Upper lobe of left lung (tissue), 6 donors: Measurements from ENCODE around the gene LCN12. TPM values are rescaled to one million over a fixed set of nuclear protein-coding genes. Genes with fewer than 3 reads are reported as not detected.

ENCODE experiments used
- ATAC-seq, 2 donors: fragments of 200-7000 bp; cut with Tn5 transposase; one replicate each; pipeline ENCODE4 v1.9.1; 2022; ENCODE audit warnings: mild to moderate bottlenecking in 2 of 2, moderate library complexity in 2 of 2; ENCODE audit not compliant: low FRiP score in 2 of 2
- DNase-seq, 2 donors: peaks; one replicate each; pipeline ENCODE4 v3.0.0-alpha.2; 2019 to 2020
- H3K27ac ChIP-seq, 4 donors: fragments of 200-600 bp; sonication (generic); one replicate each; pipeline ENCODE4 v1.5.1; 2016 to 2019
- H3K27me3 ChIP-seq, 4 donors: fragments of 200-600 bp; sonication (generic); one replicate each; pipeline ENCODE4 v1.5.1; 2017 to 2019
- H3K36me3 ChIP-seq, 4 donors: fragments of 200-600 bp; sonication (generic); one replicate each; pipeline ENCODE4 v1.5.1; 2016 to 2019
- H3K4me1 ChIP-seq, 4 donors: fragments of 200-600 bp; sonication (generic); one replicate each; pipeline ENCODE4 v1.5.1; 2018 to 2019
- H3K4me3 ChIP-seq, 4 donors: fragments of 200-600 bp; sonication (generic); one replicate each; pipeline ENCODE4 v1.5.1; 2017 to 2019; ENCODE audit warnings: mild to moderate bottlenecking in 2 of 4, moderate library complexity in 1 of 4
- H3K9me3 ChIP-seq, 4 donors: fragments of 200-600 bp; sonication (generic); one replicate each; pipeline ENCODE4 v1.5.1; 2018 to 2019
- CTCF ChIP-seq, 6 experiments: fragments of 450-650 bp in 4 of 6; fragments of 200-600 bp in 2 of 6; sonication (generic) in 2 of 6; IDR thresholded peaks; one replicate each; pipeline ENCODE4 v1.5.1; 2016 to 2019; ENCODE audit warnings: antibody characterized with exemption in 6 of 6
- EP300 ChIP-seq, 4 donors: sonication (generic); formaldehyde crosslinking; IDR thresholded peaks; one replicate each; pipeline ENCODE4 v1.5.1; 2017; ENCODE audit warnings: antibody characterized with exemption in 4 of 4, control low read depth in 2 of 4
- POLR2A ChIP-seq, 4 donors: fragments of 450-650 bp; IDR thresholded peaks; one replicate each; pipeline ENCODE4 v1.5.1; 2016 to 2017; ENCODE audit warnings: antibody characterized with exemption in 4 of 4, mild to moderate bottlenecking in 2 of 4
- POLR2AphosphoS5 ChIP-seq, 2 donors: sonication (generic); formaldehyde crosslinking; IDR thresholded peaks; one replicate each; pipeline ENCODE4 v1.5.1; 2017; ENCODE audit warnings: antibody characterized with exemption in 2 of 2
- WGBS, 2 donors: methylation state at CpG; one replicate each; pipeline ENCODE4 v1.1.5; 2017 to 2018; 5-methylcytosine and 5-hydroxymethylcytosine counted together
- total RNA-seq, 6 donors: library from RNA; depleted of rRNA in 4 of 6; stranded (reverse); fragments of >200 nt in 4 of 6; gene quantifications; one replicate each; pipeline versions ENCODE4 v1.1.0 to v1.2.1, GENCODE V29; 2016 to 2021
- donor health status: DM: no; HTN: no; CAD: no; lungs with moderate emphysema.
- donor health status: DM: no; HTN: yes; CAD: no; lungs with severe emphysema.

Gene LCN12
- total RNA-seq, 6 donors from 2014 or later, result 0.89 to 5.2 (median 2.3) TPM; not detected in 1

DNA sequence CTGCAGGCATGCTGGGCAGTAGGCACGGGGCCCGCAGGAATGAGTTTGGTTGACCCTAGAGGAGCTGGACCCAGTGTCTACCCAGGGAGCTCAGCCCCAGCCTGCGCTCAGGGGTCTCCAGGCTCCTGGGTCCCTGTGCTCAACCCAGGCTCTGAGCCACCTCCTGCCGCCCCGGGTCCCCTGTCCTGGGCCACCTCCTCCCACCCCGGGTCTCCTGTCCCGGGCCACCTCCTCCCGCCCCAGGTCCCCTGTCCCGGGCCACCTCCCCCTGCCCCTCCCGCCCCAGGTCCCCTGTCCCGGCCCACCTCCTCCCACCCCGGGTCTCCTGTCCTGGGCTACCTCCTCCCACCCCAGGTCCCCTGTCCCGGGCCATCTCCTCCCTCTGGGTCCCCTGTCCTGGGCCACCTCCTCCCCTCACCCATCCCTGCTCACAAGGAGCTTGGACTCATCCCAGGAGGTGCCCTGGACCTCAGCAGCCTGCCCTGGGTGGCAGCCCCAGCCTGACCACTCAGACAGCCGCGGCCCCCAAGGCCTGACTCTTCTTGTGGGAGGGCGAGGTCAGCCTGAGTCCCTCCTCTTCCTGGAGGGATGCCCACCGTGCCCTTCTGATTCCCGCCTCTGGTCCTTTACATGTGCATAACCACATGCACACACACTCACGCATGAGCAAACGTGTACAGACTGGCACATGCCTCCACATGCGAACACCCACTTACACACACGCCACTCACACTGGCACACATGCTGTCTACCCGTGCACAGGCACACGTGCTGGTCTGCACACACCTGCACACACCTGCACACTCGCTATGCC, 2.4 kb downstream of the LCN12 start:
- no peak for TF ChIP-seq EP300 (IDR thresholded peaks at IDR 0.05)
- no peak for TF ChIP-seq CTCF (IDR thresholded peaks at IDR 0.05)
- TF ChIP-seq POLR2A (IDR thresholded peaks at IDR 0.05), result no peak
- no peaks in the 10 kb centered on the region for H3K27me3 ChIP-seq
- no peaks in the 10 kb centered on the region for H3K9me3 ChIP-seq
- H3K4me3 ChIP-seq, result no peak overlapping the region
- no peaks in the 10 kb centered on the region for H3K36me3 ChIP-seq
- peak in 1 of 2 donors; percentile 58 for DNase-seq
- peaks cover 7 to 18% (median 11%) of the 10 kb centered on the region in 4 donors for H3K4me1 ChIP-seq
- WGBS, 2 donors, result 91 to 93% methylated on average over 16 to 21 of the region's 25 CpGs
- no peak for ATAC-seq
- no peak overlapping the region for H3K27ac ChIP-seq

DNA sequence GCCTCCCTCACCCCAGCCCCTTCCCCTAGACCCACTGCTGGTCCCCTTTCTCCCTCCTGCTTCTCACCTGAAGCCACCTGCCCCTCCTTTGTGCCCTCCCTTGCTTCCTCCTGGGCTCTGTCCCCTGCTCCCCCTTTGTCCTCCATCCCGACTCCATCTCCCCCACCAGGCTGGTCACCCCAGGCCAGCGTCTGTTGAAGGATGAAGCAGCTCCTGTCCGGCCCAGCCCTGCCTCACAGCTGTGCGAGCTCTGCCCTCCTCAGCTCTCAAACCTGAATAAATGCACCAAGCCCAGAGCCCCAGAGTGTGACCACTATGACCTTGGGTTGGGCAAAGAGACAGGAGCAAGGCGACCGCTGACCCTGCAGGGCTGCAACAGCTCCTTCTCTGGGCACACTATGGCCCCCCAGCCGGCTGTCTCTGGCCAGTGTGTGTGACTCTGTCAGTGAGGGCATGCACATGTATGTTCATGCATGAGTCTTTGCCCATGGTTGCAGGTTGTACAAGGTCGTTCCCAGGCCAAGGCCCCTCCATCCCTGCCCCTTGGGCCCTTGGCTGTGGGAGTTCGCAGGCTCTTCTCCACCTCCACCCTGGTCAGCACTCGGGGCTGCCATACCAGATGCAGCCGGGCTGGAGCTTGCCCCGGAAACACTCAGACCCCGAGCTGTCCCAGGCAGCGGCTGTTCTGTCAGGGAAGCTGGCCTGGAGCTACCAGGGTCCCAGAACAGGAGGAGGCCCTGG, 3.3 kb downstream of the LCN12 start:
- H3K9me3 ChIP-seq, result no peaks in the 10 kb centered on the region
- no peaks in the 10 kb centered on the region for H3K36me3 ChIP-seq
- no peak overlapping the region for H3K4me3 ChIP-seq
- ATAC-seq, result no peak
- TF ChIP-seq POLR2A (IDR thresholded peaks at IDR 0.05), result no peak
- no peak for TF ChIP-seq POLR2AphosphoS5 (IDR thresholded peaks at IDR 0.05)
- TF ChIP-seq EP300 (IDR thresholded peaks at IDR 0.05), result no peak
- no peak for TF ChIP-seq CTCF (IDR thresholded peaks at IDR 0.05)
- peak in 1 of 2 donors; percentile 57 for DNase-seq
- H3K27me3 ChIP-seq, result no peaks in the 10 kb centered on the region
- H3K27ac ChIP-seq, result no peak overlapping the region
- H3K4me1 ChIP-seq, result peaks cover 4 to 16% (median 7%) of the 10 kb centered on the region in 4 donors
- 90% methylated on average over 4 to 14 of the region's 14 CpGs for WGBS, 2 donors

- no peaks in the 10 kb centered on the region for H3K36me3 ChIP-seq
- H3K27me3 ChIP-seq, result no peaks in the 10 kb centered on the region
- H3K4me1 ChIP-seq, result peaks cover 0 to 10% (median 2%) of the 10 kb centered on the region in 4 donors
- WGBS, 2 donors, result 96% methylated on average over 3 to 6 of the region's 9 CpGs
- TF ChIP-seq POLR2AphosphoS5 (IDR thresholded peaks at IDR 0.05), result no peak
- no peak for TF ChIP-seq EP300 (IDR thresholded peaks at IDR 0.05)
- TF ChIP-seq CTCF (IDR thresholded peaks at IDR 0.05), result no peak
- no peak for TF ChIP-seq POLR2A (IDR thresholded peaks at IDR 0.05)
- no peak for ATAC-seq
- H3K4me3 ChIP-seq, result no peak overlapping the region
- H3K9me3 ChIP-seq, result no peaks in the 10 kb centered on the region
- H3K27ac ChIP-seq, result no peak overlapping the region
- DNase-seq, result no peak
Observed at GRCh38 chr9:136955943-136956335, 3.9 kb downstream of the LCN12 start.

DNA sequence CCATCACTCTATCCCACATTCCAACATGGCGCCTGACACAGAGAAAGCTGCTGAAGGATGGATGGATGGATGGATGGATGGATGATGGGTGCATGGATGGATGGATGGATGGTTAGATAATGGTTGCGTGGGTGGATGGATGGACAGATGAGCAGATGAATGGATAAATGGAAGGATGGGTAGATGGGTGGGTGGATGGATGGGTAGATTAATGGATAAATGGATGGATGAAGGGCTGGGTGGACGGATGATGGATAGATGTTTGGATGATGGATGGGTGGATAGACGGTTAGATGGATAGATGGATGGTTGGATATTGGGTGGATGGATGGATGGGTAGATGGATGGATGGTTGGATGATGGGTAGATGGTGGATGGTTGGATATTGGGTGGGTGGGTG, 4.5 kb downstream of the LCN12 start:
- ATAC-seq, result no peak
- no peaks in the 10 kb centered on the region for H3K36me3 ChIP-seq
- no peak for DNase-seq
- H3K9me3 ChIP-seq, result no peaks in the 10 kb centered on the region
- 93 to 95% methylated on average over 4 of the region's 4 CpGs for WGBS, 2 donors
- no peak overlapping the region for H3K27ac ChIP-seq
- TF ChIP-seq EP300 (IDR thresholded peaks at IDR 0.05) (no peak), POLR2A (IDR thresholded peaks at IDR 0.05) (no peak), POLR2AphosphoS5 (IDR thresholded peaks at IDR 0.05) (no peak)
- no peaks in the 10 kb centered on the region for H3K27me3 ChIP-seq
- peaks cover 0 to 10% (median 5%) of the 10 kb centered on the region in 4 donors for H3K4me1 ChIP-seq
- no peak overlapping the region for H3K4me3 ChIP-seq

DNA sequence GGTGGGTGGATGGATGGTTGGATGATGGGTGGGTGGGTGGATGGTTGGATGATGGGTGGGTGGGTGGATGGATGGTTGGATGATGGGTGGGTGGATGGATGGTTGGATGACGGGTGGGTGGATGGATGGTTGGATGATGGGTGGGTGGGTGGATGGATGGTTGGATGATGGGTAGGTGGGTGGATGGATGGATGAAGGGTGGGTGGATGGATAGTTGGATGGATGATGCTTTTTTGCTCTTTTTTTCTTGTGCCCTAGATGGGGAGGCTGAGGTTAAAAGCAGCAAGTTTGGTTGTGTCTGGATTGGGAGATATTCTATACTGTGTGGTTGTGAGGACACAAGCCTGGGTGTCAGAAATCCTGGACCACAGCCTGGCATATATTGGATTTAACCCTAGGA, 5.4 kb downstream of the LCN12 start:
- ATAC-seq (no peak), DNase-seq (no peak)
- H3K4me3 ChIP-seq, result no peak overlapping the region
- H3K27me3 ChIP-seq, result no peaks in the 10 kb centered on the region
- 71 to 93% methylated on average over 1 of the region's 1 CpG for WGBS, 2 donors
- TF ChIP-seq POLR2AphosphoS5 (IDR thresholded peaks at IDR 0.05) (no peak), EP300 (IDR thresholded peaks at IDR 0.05) (no peak), CTCF (IDR thresholded peaks at IDR 0.05) (no peak), POLR2A (IDR thresholded peaks at IDR 0.05) (no peak)
- H3K36me3 ChIP-seq, result no peaks in the 10 kb centered on the region
- no peaks in the 10 kb centered on the region for H3K9me3 ChIP-seq
- H3K27ac ChIP-seq, result no peak overlapping the region
- peaks cover 0 to 10% (median 5%) of the 10 kb centered on the region in 4 donors for H3K4me1 ChIP-seq
